H1 (cell line): ENCODE data around the gene TTC27. TPM values are rescaled to one million over a fixed set of nuclear protein-coding genes. Genes with fewer than 3 reads are reported as not detected.

Source experiments
- CTCF ChIA-PET: fragments of 300-600 bp; sonication (Branson Sonifier 250); formaldehyde crosslinking; loops from one replicate; lab custom pipeline; 2021; ENCODE audit not compliant: partially characterized antibody; lab: Charles Lee
- POLR2A ChIA-PET: fragments of 300-600 bp; sonication (Branson Sonifier 250); formaldehyde crosslinking; loops from one replicate; lab custom pipeline; 2021; ENCODE audit warnings: inconsistent platforms; ENCODE audit not compliant: partially characterized antibody; lab: Charles Lee
- DNase-seq, 2 experiments: peaks; one replicate each; pipeline versions ENCODE4 v3.0.0 to v3.0.0-alpha.2; 2010 to 2022; ENCODE audit warnings: low spot score in 2 of 2, low read depth in 1 of 2, mixed read lengths in 1 of 2
- FAIRE-seq: peaks from 2 replicates; lab custom pipeline; 2011; peaks lifted over from hg19 to GRCh38; lab: Jason Lieb, UNC
- H2AFZ ChIP-seq: 2 replicates; pipeline ENCODE4 v1.8.1; 2012; ENCODE audit warnings: low read length, inconsistent platforms
- H2AK5ac ChIP-seq: 2 replicates; pipeline ENCODE4 v1.6.1; 2013; ENCODE audit warnings: low read depth, low read length
- H2BK120ac ChIP-seq: replicated peaks from 2 replicates; pipeline ENCODE3; 2013; ENCODE audit warnings: low read depth, low read length, inconsistent platforms
- H2BK12ac ChIP-seq: 2 replicates; pipeline ENCODE4 v1.6.1; 2013; ENCODE audit warnings: low read depth, low read length
- H2BK15ac ChIP-seq: 2 replicates; pipeline ENCODE4 v1.6.1; 2013; ENCODE audit warnings: low read length
- H2BK20ac ChIP-seq: 2 replicates; pipeline ENCODE4 v1.6.1; 2013; ENCODE audit warnings: low read length
- H2BK5ac ChIP-seq: 2 replicates; pipeline ENCODE4 v1.6.1; 2013; ENCODE audit warnings: low read depth, low read length
- H3K14ac ChIP-seq: 2 replicates; pipeline ENCODE4 v1.6.1; 2013; ENCODE audit warnings: inconsistent platforms; ENCODE audit not compliant: insufficient read length
- H3K18ac ChIP-seq: 2 replicates; pipeline ENCODE4 v1.6.1; 2013; ENCODE audit warnings: low read length; ENCODE audit errors: extremely low read depth
- H3K23ac ChIP-seq: 2 replicates; pipeline ENCODE4 v1.6.1; 2013; ENCODE audit warnings: inconsistent platforms; ENCODE audit not compliant: insufficient read length
- H3K23me2 ChIP-seq: 2 replicates; pipeline ENCODE4 v1.6.1; 2013; ENCODE audit warnings: low read depth, low read length
- H3K27ac ChIP-seq: 2 replicates; pipeline ENCODE4 v1.6.1; 2011; ENCODE audit warnings: low read depth, low read length, inconsistent platforms
- H3K27me3 ChIP-seq, 4 experiments: replicated peaks in 1 of 4; 1 replicate in 1 of 4; 2 replicates in 3 of 4; pipeline versions ENCODE4 v1.6.1 to v1.8.1; 2011 to 2013; ENCODE audit warnings: low read length in 3 of 4, mild to moderate bottlenecking in 3 of 4, inconsistent platforms in 2 of 4, mixed read lengths in 2 of 4, moderate library complexity in 1 of 4; ENCODE audit not compliant: control insufficient read depth in 3 of 4, insufficient read depth in 3 of 4; ENCODE audit errors: extremely low read depth in 1 of 4
- H3K36me3 ChIP-seq, 4 experiments: 2 replicates each; pipeline versions ENCODE4 v1.6.1 to v1.8.1; 2011 to 2013; ENCODE audit warnings: mild to moderate bottlenecking in 4 of 4, low read length in 3 of 4, moderate library complexity in 2 of 4, control low read depth in 1 of 4, inconsistent platforms in 1 of 4; ENCODE audit not compliant: insufficient read depth in 4 of 4, control insufficient read depth in 2 of 4
- H3K4ac ChIP-seq: replicated peaks from 2 replicates; pipeline ENCODE3; 2013; ENCODE audit warnings: low read length, low read depth, mixed read lengths, inconsistent platforms; ENCODE audit not compliant: insufficient read length
- H3K4me1 ChIP-seq, 4 experiments: replicated peaks in 1 of 4; 1 replicate in 1 of 4; 2 replicates in 3 of 4; pipeline versions ENCODE4 v1.6.1 to v1.8.1; 2011 to 2013; ENCODE audit warnings: low read length in 3 of 4, inconsistent platforms in 2 of 4, mixed read lengths in 1 of 4; ENCODE audit not compliant: insufficient read depth in 4 of 4, control insufficient read depth in 3 of 4
- H3K4me2 ChIP-seq, 2 experiments: 2 replicates each; pipeline versions ENCODE4 v1.6.1 to v1.8.1; 2011 to 2013; ENCODE audit warnings: low read depth in 2 of 2, low read length in 2 of 2, control low read depth in 1 of 2, inconsistent platforms in 1 of 2, mild to moderate bottlenecking in 1 of 2; ENCODE audit not compliant: insufficient read depth in 1 of 2
- H3K4me3 ChIP-seq, 4 experiments: fragments of 200-600, 300-600 bp in 1 of 4; sonication (generic), shearing (Covaris generic), sonication (Bioruptor Twin) in 1 of 4; 2 replicates each; pipeline versions ENCODE4 v1.5.1 to v1.8.1; 2011 to 2016; ENCODE audit warnings: low read length in 4 of 4, low read depth in 3 of 4, control low read depth in 2 of 4, inconsistent platforms in 2 of 4, mild to moderate bottlenecking in 2 of 4, mixed read lengths in 1 of 4, moderate library complexity in 1 of 4; ENCODE audit not compliant: insufficient read depth in 2 of 4; ENCODE audit errors: extremely low read depth in 1 of 4
- H3K56ac ChIP-seq: replicated peaks from 2 replicates; pipeline ENCODE3; 2013; ENCODE audit warnings: low read depth, mild to moderate bottlenecking, mixed read lengths, low read length, inconsistent platforms; ENCODE audit not compliant: insufficient read length
- H3K79me1 ChIP-seq: 2 replicates; pipeline ENCODE4 v1.6.1; 2013; ENCODE audit warnings: low read depth, low read length, control low read depth
- H3K79me2 ChIP-seq, 2 experiments: 2 replicates each; pipeline versions ENCODE4 v1.6.1 to v1.8.1; 2012 to 2013; ENCODE audit warnings: low read length in 2 of 2, mild to moderate bottlenecking in 2 of 2, inconsistent platforms in 1 of 2; ENCODE audit not compliant: insufficient read depth in 2 of 2, control insufficient read depth in 1 of 2
- H3K9ac ChIP-seq, 4 experiments: replicated peaks in 1 of 4; 1 replicate in 1 of 4; 2 replicates in 3 of 4; pipeline versions ENCODE4 v1.6.1 to v1.8.1; 2011 to 2013; ENCODE audit warnings: low read depth in 3 of 4, low read length in 3 of 4, control low read depth in 2 of 4, mild to moderate bottlenecking in 2 of 4, moderate library complexity in 2 of 4, inconsistent platforms in 1 of 4; ENCODE audit errors: extremely low read depth in 1 of 4
- H3K9me3 ChIP-seq, 2 experiments: 2 replicates each; pipeline versions ENCODE4 v1.6.1 to v1.8.1; 2012 to 2013; ENCODE audit warnings: mild to moderate bottlenecking in 2 of 2, moderate library complexity in 2 of 2, control low read depth in 1 of 2, inconsistent platforms in 1 of 2, low read depth in 1 of 2, low read length in 1 of 2, mixed read lengths in 1 of 2; ENCODE audit not compliant: insufficient read depth in 2 of 2
- H4K20me1 ChIP-seq, 2 experiments: replicated peaks in 1 of 2; 2 replicates each; pipeline versions ENCODE3 to v1.8.1; 2011 to 2013; ENCODE audit warnings: inconsistent platforms in 2 of 2, low read length in 2 of 2, mild to moderate bottlenecking in 1 of 2; ENCODE audit not compliant: insufficient read depth in 2 of 2, control insufficient read depth in 1 of 2
- H4K5ac ChIP-seq: 2 replicates; pipeline ENCODE4 v1.6.1; 2013; ENCODE audit warnings: low read length, low read depth, mixed read lengths, inconsistent platforms; ENCODE audit not compliant: insufficient read length
- H4K8ac ChIP-seq: 2 replicates; pipeline ENCODE4 v1.8.0; 2013; ENCODE audit warnings: mild to moderate bottlenecking, moderate library complexity, low read length, inconsistent platforms; ENCODE audit not compliant: insufficient read depth; ENCODE audit errors: extremely low read depth
- H4K91ac ChIP-seq: replicated peaks from 2 replicates; pipeline ENCODE3; 2013; ENCODE audit warnings: low read length, mixed read lengths, inconsistent platforms; ENCODE audit not compliant: insufficient read length
- ASH2L ChIP-seq: fragments of 200-600, 300-600 bp; sonication (generic); IDR thresholded peaks from one replicate; pipeline ENCODE4 v1.7.1; 2017; ENCODE audit warnings: low read length
- BCL11A ChIP-seq, 2 experiments: IDR thresholded peaks; one replicate each; pipeline ENCODE4 v1.6.1; 2011; ENCODE audit warnings: low read depth in 2 of 2, low read length in 2 of 2, mild to moderate bottlenecking in 2 of 2
- CEBPB ChIP-seq: IDR thresholded peaks from 2 replicates; pipeline ENCODE4 v1.6.1; 2012; ENCODE audit warnings: low read depth, low read length
- HDAC6 ChIP-seq: IDR thresholded peaks from one replicate; pipeline ENCODE4 v1.7.1; 2012; ENCODE audit warnings: low read depth, mild to moderate bottlenecking, inconsistent platforms, low read length, moderate library complexity
- PHF8 ChIP-seq: fragments of 200-600 bp; sonication (generic); conservative IDR thresholded peaks from 2 replicates; pipeline ENCODE4 v1.7.1; 2012; ENCODE audit warnings: low read depth, mild to moderate bottlenecking, inconsistent platforms, low read length, moderate library complexity
- SRF ChIP-seq: IDR thresholded peaks from 2 replicates; pipeline ENCODE4 v1.6.1; 2011; ENCODE audit warnings: mild to moderate bottlenecking, low read depth, low read length, moderate library complexity
- TBP ChIP-seq: IDR thresholded peaks from 2 replicates; pipeline ENCODE4 v1.6.1; 2011; ENCODE audit warnings: low read depth, low read length, improper control_type of control experiment
- WGBS, 2 experiments: shearing (Covaris generic) in 1 of 2; methylation state at CpG; one replicate each; pipeline versions ENCODE4 v1.1.6 to v1.1.7; 2013 to 2015; ENCODE audit warnings: low lambda C conversion rate in 2 of 2, mixed read lengths in 2 of 2, inconsistent platforms in 1 of 2, low coverage in 1 of 2, missing lambda C conversion rate in 1 of 2; ENCODE audit not compliant: insufficient replicate concordance in 2 of 2, insufficient coverage in 1 of 2, insufficient read length in 1 of 2; ENCODE audit errors: extremely low coverage in 1 of 2, missing lambda C conversion rate in 1 of 2; 5-methylcytosine and 5-hydroxymethylcytosine counted together
- polyA plus RNA-seq, 7 experiments: library from polyadenylated mRNA; depleted of rRNA in 3 of 7; stranded (reverse) in 5 of 7; unstranded in 2 of 7; fragments of >200 nt in 5 of 7; fragments of 200-250 nt in 2 of 7; gene quantifications; 1 replicate in 5 of 7; 2 replicates in 1 of 7; 4 replicates in 1 of 7; pipeline versions ENCODE4 v1.2.1 to v1.2.3, GENCODE V29; 2011 to 2013; ENCODE audit warnings: missing spikeins in 2 of 7, mixed read lengths in 2 of 7
- total RNA-seq: library from RNA; stranded (reverse); fragmentation: NEBNext Ultra II Directional; extraction: Animal tissue kit (Norgen Biotek cat#: 25700); gene quantifications from 2 replicates; pipeline ENCODE4 v1.2.1, GENCODE V29; 2021

TTC27 gene
- total and polyA plus RNA-seq, 2 of the 8 experiments (the other 6 are each of a cell fraction or from before 2014, with no cell fraction given) = 13.8 to 29.1 TPM

DNA sequence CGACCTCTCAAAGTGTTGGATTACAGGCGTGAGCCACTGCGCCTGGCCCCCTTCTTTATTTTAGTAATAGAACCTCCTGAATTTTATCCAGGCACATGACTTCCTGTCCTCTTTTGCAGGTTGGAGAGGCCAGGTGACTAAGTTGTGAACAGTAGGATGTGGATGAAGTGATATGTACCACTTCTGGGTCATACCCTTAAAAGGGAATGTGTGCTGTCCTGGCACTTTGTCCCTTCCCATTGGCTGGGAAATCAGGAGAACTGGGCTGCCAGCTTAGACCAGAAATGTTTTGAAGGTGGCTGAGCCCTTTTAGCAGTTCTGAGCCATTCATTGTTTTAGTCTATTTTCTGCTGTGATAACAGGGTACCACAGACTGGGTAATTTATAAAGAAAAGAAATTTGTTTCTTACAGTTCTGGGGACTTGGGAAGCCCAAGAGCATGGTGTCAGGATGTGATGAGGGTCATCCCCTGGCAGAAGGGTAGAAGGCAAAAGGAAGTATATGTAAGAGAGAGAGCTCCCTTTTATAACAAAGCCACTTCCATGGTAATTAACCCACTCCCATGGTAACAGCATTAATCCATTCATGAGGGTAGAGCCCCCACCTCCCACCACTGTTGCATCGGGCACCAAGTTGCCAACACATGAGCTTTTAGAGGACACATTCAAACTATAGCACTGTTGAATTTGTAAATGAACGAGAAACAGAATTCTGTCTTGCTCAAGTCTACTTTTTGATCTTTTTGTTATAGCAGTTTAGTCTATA lies 79.1 kb downstream of the TTC27 start:
- H3K4me3 ChIP-seq = no peak overlapping the region
- no peaks in the 10 kb centered on the region for H3K9me3 ChIP-seq
- ChIA-PET CTCF (interaction anchor here (0.6 to 0.9 kb wide), 4 partner anchors 25 to 930 kb away, joined by 3 to 4 read pairs (median 3); no protein-coding TSS in a partner anchor), POLR2A (no interaction called here)
- H3K4me2 ChIP-seq = no peak overlapping the region
- no peaks in the 10 kb centered on the region for H3K23me2 ChIP-seq
- H4K20me1 ChIP-seq = no peaks in the 10 kb centered on the region
- no peak overlapping the region for H3K9ac ChIP-seq
- H3K56ac ChIP-seq = no peak overlapping the region
- H3K14ac ChIP-seq = no peak overlapping the region
- H2BK15ac ChIP-seq = no peak overlapping the region
- H4K5ac ChIP-seq = no peak overlapping the region
- H3K4me1 ChIP-seq = peaks cover 0 to 6% (median 0%) of the 10 kb centered on the region in 4 experiments; a peak in 1 of 7 replicates
- no peak overlapping the region for H2BK20ac ChIP-seq
- 94% methylated on average over 5 of the region's 5 CpGs; no CpG with 5 or more reads in 1 of the 2 experiments for WGBS, 2 experiments
- H2AK5ac ChIP-seq = no peak overlapping the region
- no peak overlapping the region for H2BK120ac ChIP-seq
- DNase-seq = no peak
- H3K27ac ChIP-seq = no peak overlapping the region
- no peak overlapping the region for H3K23ac ChIP-seq
- H3K36me3 ChIP-seq = no peaks in the 10 kb centered on the region; a peak in 1 of 8 replicates
- H2BK12ac ChIP-seq = no peak overlapping the region; the same call in 1 of the 2 replicates
- H4K91ac ChIP-seq = no peak overlapping the region
- H3K4ac ChIP-seq = no peak overlapping the region
- no peak for FAIRE-seq
- H3K27me3 ChIP-seq = no peaks in the 10 kb centered on the region
- H4K8ac ChIP-seq = no peak overlapping the region
- H3K79me1 ChIP-seq = no peaks in the 10 kb centered on the region
- H2AFZ ChIP-seq = no peak overlapping the region
- H2BK5ac ChIP-seq = no peak overlapping the region
- no peaks in the 10 kb centered on the region for H3K79me2 ChIP-seq
- H3K18ac ChIP-seq = no peak overlapping the region; the same call in 1 of the 2 replicates
- peak; percentile 83 for TF ChIP-seq SRF
- no peak for TF ChIP-seq PHF8
- no peak for TF ChIP-seq BCL11A (IDR thresholded peaks at IDR 0.05; ENCODE audit: low read depth in 2 of 2, low read length in 2 of 2)
- no peak for TF ChIP-seq CEBPB
- TF ChIP-seq HDAC6 = no peak
- no peak for TF ChIP-seq TBP
- TF ChIP-seq ASH2L = no peak
- TF ChIP-seq, all 59 proteins: peak for 1
